GF-D8 (cell line): ENCODE results near the gene TSPAN4.

Experiments
- DNase-seq: peaks from one replicate; lab custom pipeline; 2025; lab: John Stamatoyannopoulos, UW

TSPAN4 gene, protein sequence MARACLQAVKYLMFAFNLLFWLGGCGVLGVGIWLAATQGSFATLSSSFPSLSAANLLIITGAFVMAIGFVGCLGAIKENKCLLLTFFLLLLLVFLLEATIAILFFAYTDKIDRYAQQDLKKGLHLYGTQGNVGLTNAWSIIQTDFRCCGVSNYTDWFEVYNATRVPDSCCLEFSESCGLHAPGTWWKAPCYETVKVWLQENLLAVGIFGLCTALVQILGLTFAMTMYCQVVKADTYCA

DNA sequence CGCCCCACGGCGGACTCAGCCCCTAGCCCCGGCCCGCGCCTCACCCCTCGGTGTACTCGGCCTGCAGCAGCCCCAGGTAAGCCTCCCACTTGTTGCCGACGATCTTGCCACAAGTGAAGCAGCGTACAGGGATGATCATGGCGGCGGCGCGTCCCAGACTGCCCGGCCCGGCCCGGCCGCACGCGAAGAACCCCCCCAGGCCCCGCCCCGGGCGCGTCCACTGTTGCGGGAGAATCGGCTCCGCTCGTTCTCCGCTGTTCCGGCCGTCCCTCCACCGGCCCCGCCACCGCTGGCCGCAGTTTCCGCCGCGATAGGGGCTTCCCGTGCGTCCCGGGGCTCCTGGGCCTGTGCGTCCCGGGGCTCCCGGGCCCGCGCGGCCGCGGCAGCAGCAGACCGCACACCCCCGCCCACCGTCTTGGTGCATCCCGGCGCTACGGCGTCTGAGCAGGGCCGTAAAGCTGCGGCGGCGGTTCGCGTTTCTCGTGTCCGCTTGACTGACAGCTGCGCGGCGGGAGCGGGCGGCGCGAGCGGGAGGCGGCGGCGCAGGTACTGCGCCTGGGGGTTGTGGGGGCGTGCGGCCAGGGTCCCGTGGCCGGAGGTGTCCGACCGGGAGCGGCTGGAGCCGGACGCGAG lies at the start of gene TSPAN4, which contains the start of gene POLR2L:
Gene TSPAN4 (plus strand): TSS at position 483 of the 633 bp plus-strand sequence. CDS start 7,453 bp downstream, outside the sequence.
Gene POLR2L (minus strand): TSS at position 160 of the 633 bp plus-strand sequence. CDS start 21 bp downstream, at position 139.
- DNase-seq = peak; percentile 16

DNA sequence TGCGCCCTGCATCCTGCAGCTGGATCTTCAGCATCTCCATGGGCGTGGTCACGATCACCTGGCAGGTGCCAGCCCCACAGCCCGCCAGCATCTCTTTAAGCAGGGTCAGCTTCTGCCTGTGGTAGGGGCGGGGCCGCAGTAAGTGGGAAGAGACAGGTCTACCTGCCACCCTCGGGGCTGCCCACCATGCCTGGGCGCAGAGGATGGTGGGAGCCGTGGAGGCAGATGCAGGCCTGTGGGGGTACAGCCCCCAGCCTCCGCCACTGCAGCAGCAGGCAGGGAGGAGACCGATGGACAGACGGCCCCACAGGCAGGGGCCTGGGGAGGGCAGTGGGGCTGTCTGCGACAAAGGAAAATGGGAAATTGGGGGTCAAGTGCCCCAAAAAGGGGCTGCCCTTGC lies 49.8 kb upstream of the TSPAN4 start:
- DNase-seq = no peak

DNA sequence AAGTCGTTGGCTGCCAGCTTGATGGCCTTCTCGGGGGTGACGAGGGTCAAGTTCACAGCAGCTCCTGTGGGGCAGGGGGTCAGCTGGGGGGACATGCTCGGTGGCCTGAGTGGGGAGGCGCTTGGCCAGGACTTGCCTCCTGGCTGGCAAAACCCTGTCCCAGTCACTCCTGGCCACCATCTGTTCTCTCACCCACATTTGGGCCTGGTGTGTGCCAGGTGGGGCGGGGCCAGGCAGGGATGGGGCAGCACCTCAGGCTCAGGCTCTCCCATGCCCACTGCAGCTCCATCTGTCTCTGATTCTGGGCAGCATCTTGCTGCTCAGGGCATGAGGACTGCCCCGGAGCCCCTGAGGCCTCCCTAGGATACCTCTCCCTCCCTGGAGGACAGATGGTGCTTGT lies 49.1 kb upstream of the TSPAN4 start:
- no peak for DNase-seq

DNA sequence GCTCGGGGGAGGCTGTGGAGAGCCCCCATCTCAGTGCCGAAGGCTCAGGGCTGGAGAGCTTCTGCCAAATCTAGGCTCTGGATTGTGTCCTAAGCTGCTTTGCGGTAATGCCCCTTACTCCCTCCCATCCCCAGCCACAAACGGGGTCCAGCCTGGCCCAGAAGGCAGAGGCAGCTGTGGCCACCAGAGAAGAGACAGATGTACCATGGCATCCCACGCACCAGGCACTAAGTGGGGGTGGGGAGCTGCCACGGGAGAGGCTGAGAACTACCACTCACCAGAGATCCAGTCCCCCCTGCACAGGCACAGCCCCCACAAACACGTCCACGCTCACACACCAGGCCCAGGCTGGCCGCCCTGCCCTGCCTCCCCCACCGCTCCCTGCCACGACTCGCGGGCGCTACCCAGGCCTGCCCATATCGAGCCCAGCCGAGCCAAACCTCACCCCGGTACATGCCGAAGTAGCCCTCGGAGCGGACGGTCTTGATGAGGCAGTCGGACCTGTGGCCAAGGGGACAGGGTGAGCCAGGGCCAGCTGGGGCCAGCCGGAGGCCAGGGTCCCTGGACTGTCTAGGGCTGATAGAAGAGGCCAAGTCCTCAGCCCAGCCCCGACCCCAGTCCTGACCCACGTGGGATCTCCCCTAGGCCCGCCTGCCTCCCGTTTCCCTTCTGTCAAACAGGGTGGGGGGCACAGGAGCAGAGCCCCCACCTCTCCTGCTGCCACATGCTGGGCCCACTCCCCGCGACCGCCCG lies 48.5 kb upstream of the TSPAN4 start:
- no peak for DNase-seq

GRCh38 chr11:794766-795633 lies 47.7 kb upstream of the TSPAN4 start:
- no peak for DNase-seq

- peak; percentile 11 for DNase-seq
These were observed 46.8 kb upstream of the TSPAN4 start for GRCh38 chr11:795634-796564.

DNA sequence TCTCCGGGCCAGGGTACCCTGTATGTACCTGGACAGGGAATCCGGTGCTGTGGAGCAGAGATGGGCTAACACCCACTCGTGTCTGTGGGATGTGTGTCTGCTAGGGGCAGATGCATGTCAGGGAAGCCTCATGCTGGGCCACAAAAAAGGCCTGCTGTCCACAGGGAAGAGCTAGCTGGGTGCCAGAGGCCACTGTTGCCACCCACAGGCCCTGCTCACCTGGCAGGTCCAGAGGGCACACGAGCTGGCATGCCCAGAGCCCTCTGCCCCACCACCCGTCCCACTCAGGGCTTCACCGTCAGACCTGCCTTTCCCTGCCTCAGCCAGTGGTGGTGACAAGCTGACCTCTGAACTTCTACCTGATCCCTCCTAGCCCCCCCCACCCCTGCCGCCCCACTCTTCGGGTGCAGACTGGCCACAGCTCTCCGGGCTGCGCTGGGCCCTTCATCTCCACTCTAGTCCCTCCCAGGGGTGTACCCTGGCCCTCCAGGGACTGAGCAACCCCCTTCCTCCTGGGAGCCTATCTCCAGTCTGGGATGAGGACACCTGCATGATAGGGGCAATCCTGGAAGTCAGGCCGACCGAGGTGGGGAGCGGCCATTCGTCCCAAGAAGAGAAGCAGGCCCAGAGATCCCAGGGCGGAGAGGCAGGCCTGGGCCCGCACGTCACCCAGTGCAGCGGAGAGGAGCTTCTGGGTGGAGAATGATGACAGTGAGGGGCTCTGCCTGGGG lies 45.9 kb upstream of the TSPAN4 start:
- DNase-seq = no peak

DNA sequence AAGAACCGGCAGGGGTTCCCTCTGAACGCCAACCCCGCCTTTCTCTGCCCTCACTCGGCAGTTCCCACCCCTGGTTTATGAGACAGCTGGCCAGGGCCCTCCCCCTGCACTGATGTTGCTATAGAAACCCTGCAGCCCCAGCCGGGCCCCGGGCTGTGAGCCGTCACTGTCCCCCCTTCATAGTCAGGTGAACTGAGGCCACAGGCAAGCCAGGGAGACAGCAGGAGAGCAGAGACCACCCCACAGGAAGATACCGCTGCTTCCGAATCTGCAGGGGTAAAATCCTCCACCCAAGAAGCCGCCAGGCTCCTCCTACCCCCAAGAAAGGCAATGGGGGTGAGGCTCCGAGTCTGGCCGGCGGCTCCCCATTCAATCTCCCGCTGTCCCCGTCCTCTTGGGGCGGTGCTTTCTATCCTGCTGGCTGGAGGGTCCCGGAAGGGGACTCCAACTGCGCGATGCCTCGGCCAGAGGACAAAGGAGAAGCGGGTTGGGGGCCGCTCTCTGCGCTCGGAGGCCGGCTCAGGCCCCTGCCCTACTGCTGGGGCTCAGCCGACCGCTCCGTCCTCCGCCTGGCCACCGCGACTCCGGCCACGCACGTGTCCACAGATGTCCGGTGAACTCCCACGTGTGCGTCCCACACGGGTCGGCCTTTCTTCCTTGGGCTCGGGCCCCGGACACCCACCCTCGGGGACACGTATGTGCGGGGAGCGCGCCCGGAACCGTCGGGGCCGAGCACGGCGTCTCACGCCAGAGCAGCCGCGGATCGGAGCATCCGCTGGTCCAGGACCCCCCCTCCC lies 45.2 kb upstream of the TSPAN4 start:
- peak; percentile 13 for DNase-seq

GRCh38 chr11:798093-798713 lies 44.4 kb upstream of the TSPAN4 start, which contains the start of gene SLC25A22:
Gene SLC25A22 (minus strand): TSS chr11:798281. CDS start chr11:795006, 3,275 bp downstream.
- no peak for DNase-seq

GRCh38 chr11:799641-800316 lies 42.9 kb upstream of the TSPAN4 start:
- no peak for DNase-seq

GRCh38 chr11:800473-800872 lies 42.2 kb upstream of the TSPAN4 start:
- DNase-seq = no peak

GRCh38 chr11:801097-801780 lies 41.4 kb upstream of the TSPAN4 start:
- no peak for DNase-seq

GRCh38 chr11:802018-802617 lies 40.5 kb upstream of the TSPAN4 start:
- no peak for DNase-seq

- no peak for DNase-seq
These were observed 39.8 kb upstream of the TSPAN4 start for GRCh38 chr11:802693-803466.

GRCh38 chr11:803467-803742 lies 39.2 kb upstream of the TSPAN4 start:
- no peak for DNase-seq

DNA sequence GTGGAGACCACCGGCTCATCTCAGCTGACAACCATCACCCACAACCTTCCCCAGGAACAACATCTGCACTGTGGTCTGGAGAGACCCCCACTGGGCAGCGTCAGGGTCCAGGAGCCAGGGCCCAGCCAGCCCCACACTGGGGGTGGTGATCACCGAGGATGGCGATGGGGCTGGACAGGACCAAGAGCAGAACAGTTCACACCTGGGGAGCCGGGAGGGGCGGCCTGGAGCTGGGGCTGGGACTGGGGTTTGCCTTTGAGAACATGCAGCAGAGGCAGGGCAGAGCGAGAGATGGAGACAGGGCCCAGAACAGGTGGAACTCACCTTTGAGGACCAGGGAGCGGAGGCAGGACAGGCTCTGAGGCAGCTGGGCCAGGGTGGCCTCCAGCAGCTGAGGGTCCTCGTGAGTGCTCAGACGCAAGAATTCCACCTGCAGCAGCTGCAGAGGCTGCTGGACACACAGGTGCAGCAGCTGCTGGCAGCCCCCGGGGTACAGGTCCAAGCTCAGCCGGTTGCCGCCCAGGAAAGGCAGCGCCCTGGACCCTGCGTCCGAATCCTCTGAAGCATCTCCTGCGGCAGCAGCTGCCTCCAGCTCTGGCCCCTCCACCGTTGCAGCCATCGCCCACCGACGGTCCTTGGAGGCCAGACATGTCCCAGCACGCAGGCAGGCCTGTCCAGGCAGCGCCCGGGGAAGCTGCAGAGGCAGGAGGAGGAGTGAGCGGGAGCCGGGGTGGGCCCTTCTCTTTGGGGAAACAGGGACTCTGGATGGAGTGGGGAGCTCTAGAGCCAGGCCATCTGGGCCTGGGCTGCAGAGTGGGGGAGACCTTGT lies 38.7 kb upstream of the TSPAN4 start:
- no peak for DNase-seq
